Measurements from ENCODE around the gene TUBB1.

Gene TUBB1

GRCh38 chr20:59046862-59047261, 27.6 kb downstream of the TUBB1 start:
- DNase-seq, result no peak

- no peak for DNase-seq
Measured at GRCh38 chr20:59047938-59048680, 28.9 kb downstream of the TUBB1 start.

- DNase-seq, result no peak
Measured at GRCh38 chr20:59048681-59049030, 29.4 kb downstream of the TUBB1 start.

GRCh38 chr20:59050437-59050836, 31.2 kb downstream of the TUBB1 start:
- DNase-seq, result no peak

- no peak for DNase-seq
Measured at GRCh38 chr20:59051666-59052185, 32.5 kb downstream of the TUBB1 start.

- DNase-seq, result peak; percentile 13
Measured at GRCh38 chr20:59055302-59055701, 36.1 kb downstream of the TUBB1 start.

GRCh38 chr20:59062081-59062480, 42.9 kb downstream of the TUBB1 start:
- DNase-seq, result no peak

- no peak for DNase-seq
Measured at GRCh38 chr20:59063358-59064213, 44.4 kb downstream of the TUBB1 start.

GRCh38 chr20:59064214-59064722, 45.0 kb downstream of the TUBB1 start:
- no peak for DNase-seq

- no peak for DNase-seq
Measured at GRCh38 chr20:59068534-59068933, 49.3 kb downstream of the TUBB1 start.

- DNase-seq, result no peak
Measured at GRCh38 chr20:59069026-59069425, 49.8 kb downstream of the TUBB1 start.

GRCh38 chr20:59071216-59071615, 52.0 kb downstream of the TUBB1 start:
- DNase-seq, result no peak

GRCh38 chr20:59073582-59073981, 54.4 kb downstream of the TUBB1 start:
- DNase-seq, result no peak

GRCh38 chr20:59074456-59074855, 55.2 kb downstream of the TUBB1 start:
- no peak for DNase-seq

GRCh38 chr20:59075934-59076508, 56.8 kb downstream of the TUBB1 start:
- no peak for DNase-seq
